Measurements from ENCODE around the gene LILRB5. TPM values are rescaled to one million over a fixed set of nuclear protein-coding genes. Genes with fewer than 3 reads are reported as not detected.
"Not testable (repeated sequence)": the region's sequence is repeated elsewhere in the genome, so short reads cannot be mapped to it uniquely, and the experiment has no call there.

The LILRB5 gene
- total RNA-seq, 4 donors from 2014 or later = 24.0 to 75.5 (median 39.4) TPM

GRCh38 chr19:54216869-54217268, 40.2 kb downstream of the LILRB5 start:
- TF ChIP-seq CTCF (IDR thresholded peaks at IDR 0.05) = no peak
- ATAC-seq (ENCODE audit: low FRiP score) = no peak
- no peak for DNase-seq (ENCODE audit: low spot score)

GRCh38 chr19:54214734-54215133, 42.3 kb downstream of the LILRB5 start:
- ATAC-seq (ENCODE audit: low FRiP score); DNase-seq (ENCODE audit: low spot score): not testable (repeated sequence)

GRCh38 chr19:54214217-54214616, 42.9 kb downstream of the LILRB5 start:
- not testable (repeated sequence) for DNase-seq (ENCODE audit: low spot score); ATAC-seq (ENCODE audit: low FRiP score)

- no peak for ATAC-seq (ENCODE audit: low FRiP score)
- TF ChIP-seq CTCF (IDR thresholded peaks at IDR 0.05) = no peak
- DNase-seq (ENCODE audit: low spot score) = no peak
Measured at GRCh38 chr19:54211235-54211634, 45.8 kb downstream of the LILRB5 start.

GRCh38 chr19:54209811-54210494, 47.1 kb downstream of the LILRB5 start:
- peak; percentile 76 for ATAC-seq (ENCODE audit: low FRiP score)
- TF ChIP-seq CTCF (IDR thresholded peaks at IDR 0.05) = no peak
- DNase-seq (ENCODE audit: low spot score) = peak; percentile 93

GRCh38 chr19:54209058-54209810, 47.8 kb downstream of the LILRB5 start:
- ATAC-seq (ENCODE audit: low FRiP score) = no peak
- TF ChIP-seq CTCF (IDR thresholded peaks at IDR 0.05) = no peak
- no peak for DNase-seq (ENCODE audit: low spot score)

GRCh38 chr19:54208784-54209057, 48.4 kb downstream of the LILRB5 start:
- ATAC-seq (ENCODE audit: low FRiP score) (no peak), DNase-seq (ENCODE audit: low spot score) (no peak)
- TF ChIP-seq CTCF (IDR thresholded peaks at IDR 0.05) = no peak

Measured in omental fat pad (tissue), 4 donors.